Activated CD8-positive, alpha-beta T cell treated with anti-CD3 and anti-CD28 coated beads for 36 hours (primary cell): ENCODE results near the gene FAM151A. TPM values are rescaled to one million over a fixed set of nuclear protein-coding genes. Genes with fewer than 3 reads are reported as not detected.

ENCODE experiments used
- ATAC-seq: fragments of 200-7000 bp; cut with Tn5 transposase; one replicate; pipeline ENCODE4 v1.10.0; 2021; ENCODE audit warnings: mild to moderate bottlenecking, moderate library complexity
- CTCF ChIA-PET: fragments of 350-600 bp; sonication (Branson Sonifier 250); formaldehyde crosslinking; loops from one replicate; lab custom pipeline; 2021; ENCODE audit warnings: antibody characterized with exemption; lab: Charles Lee
- POLR2A ChIA-PET: fragments of 350-600 bp; sonication (Branson Sonifier 250); formaldehyde crosslinking; loops from one replicate; lab custom pipeline; 2021; ENCODE audit warnings: antibody characterized with exemption; lab: Charles Lee
- DNase-seq: peaks from one replicate; pipeline ENCODE4 v3.0.0-alpha.2; 2020
- H3K27ac Mint-ChIP-seq: one replicate; pipeline ENCODE4 v1.8.0; 2021; ENCODE audit warnings: mild to moderate bottlenecking, mixed read lengths
- H3K27me3 Mint-ChIP-seq: one replicate; pipeline ENCODE4 v1.8.0; 2021; ENCODE audit warnings: mixed read lengths
- H3K36me3 Mint-ChIP-seq: one replicate; pipeline ENCODE4 v1.8.0; 2021; ENCODE audit warnings: low read depth, mixed read lengths
- H3K4me1 Mint-ChIP-seq: one replicate; pipeline ENCODE4 v1.8.0; 2021; ENCODE audit warnings: low read depth, mixed read lengths
- H3K4me3 Mint-ChIP-seq: one replicate; pipeline ENCODE4 v1.8.0; 2021; ENCODE audit warnings: mild to moderate bottlenecking, moderate library complexity, mixed read lengths
- H3K9me3 Mint-ChIP-seq: one replicate; pipeline ENCODE4 v1.8.0; 2021; ENCODE audit warnings: mixed read lengths
- CTCF ChIP-seq: fragments of 200-600 bp; IDR thresholded peaks from one replicate; pipeline ENCODE4 v1.8.0; 2022; ENCODE audit warnings: antibody characterized with exemption, mild to moderate bottlenecking
- intact Hi-C: fragments of 100-400 bp; cut with micrococcal nuclease; formaldehyde crosslinking; loops from one replicate; pipeline ENCODE4 v1.10.0; 2022
- total RNA-seq, 2 experiments: library from RNA; stranded (reverse); gene quantifications; one replicate each; pipeline ENCODE4 v1.2.3, GENCODE V29; 2021

FAM151A gene
- total RNA-seq, 2 experiments from 2014 or later, result not detected

- CTCF ChIA-PET, result no interaction called here
- ATAC-seq (peak; percentile 69), DNase-seq (no peak)
- POLR2A ChIA-PET, result interaction anchor here (1.4 kb wide), 1 partner anchor 19 kb away, joined by 3 read pairs; no protein-coding TSS in a partner anchor
- Mint-ChIP-seq H3K9me3 (no peaks in the 10 kb centered on the region), H3K4me1 (no peaks in the 10 kb centered on the region), H3K27me3 (no peaks in the 10 kb centered on the region), H3K36me3 (no peaks in the 10 kb centered on the region), H3K4me3 (no peak overlapping the region), H3K27ac (no peak overlapping the region)
- TF ChIP-seq CTCF, result no peak
- intact Hi-C loops, result no loop called here
These were observed 56.7 kb downstream of the FAM151A start for GRCh38 chr1:54566438-54567141.

GRCh38 chr1:54565113-54565501, 58.2 kb downstream of the FAM151A start:
- ChIA-PET POLR2A (interaction anchor here (1.0 to 1.4 kb wide), 2 partner anchors 18 to 19 kb away, joined by 3 read pairs; no protein-coding TSS in a partner anchor), CTCF (no interaction called here)
- H3K4me1 Mint-ChIP-seq, result no peaks in the 10 kb centered on the region
- no peaks in the 10 kb centered on the region for H3K36me3 Mint-ChIP-seq
- H3K27me3 Mint-ChIP-seq, result no peaks in the 10 kb centered on the region
- no peaks in the 10 kb centered on the region for H3K9me3 Mint-ChIP-seq
- DNase-seq (no peak), ATAC-seq (no peak)
- intact Hi-C loops, result no loop called here
- H3K27ac Mint-ChIP-seq, result no peak overlapping the region
- no peak overlapping the region for H3K4me3 Mint-ChIP-seq
- no peak for TF ChIP-seq CTCF

- no peaks in the 10 kb centered on the region for H3K4me1 Mint-ChIP-seq
- ChIA-PET POLR2A (no interaction called here), CTCF (interaction anchor here (0.6 kb wide), 1 partner anchor 49 kb away, joined by 4 read pairs; no protein-coding TSS in a partner anchor)
- no peaks in the 10 kb centered on the region for H3K27me3 Mint-ChIP-seq
- DNase-seq (no peak), ATAC-seq (no peak)
- H3K9me3 Mint-ChIP-seq, result no peaks in the 10 kb centered on the region
- no peak overlapping the region for H3K4me3 Mint-ChIP-seq
- intact Hi-C loops, result no loop called here
- H3K27ac Mint-ChIP-seq, result no peak overlapping the region
- H3K36me3 Mint-ChIP-seq, result no peaks in the 10 kb centered on the region
- TF ChIP-seq CTCF, result no peak
These were observed 58.8 kb downstream of the FAM151A start for GRCh38 chr1:54564312-54565112.

GRCh38 chr1:54559771-54560231, 63.5 kb downstream of the FAM151A start:
- ChIA-PET CTCF (no interaction called here), POLR2A (interaction anchor here (1.3 kb wide), 1 partner anchor 13 kb away, joined by 4 read pairs; no protein-coding TSS in a partner anchor)
- Mint-ChIP-seq H3K9me3 (peaks cover 3% of the 10 kb centered on the region), H3K4me1 (no peaks in the 10 kb centered on the region), H3K4me3 (no peak overlapping the region), H3K27ac (no peak overlapping the region), H3K27me3 (peaks cover 2% of the 10 kb centered on the region), H3K36me3 (no peaks in the 10 kb centered on the region)
- DNase-seq (no peak), ATAC-seq (no peak)
- TF ChIP-seq CTCF, result no peak
- intact Hi-C loops, result no loop called here

Other genes with a start within 250 kb of the FAM151A start
- 10 to 100 TPM; 62.6 to 67.8 TPM for gene SSBP3, start 217.1 kb downstream of the FAM151A start, total RNA-seq
- gene ACOT11, start 75.3 kb downstream of the FAM151A start, total RNA-seq, result 1 to 10 TPM; 1.1 to 1.2 TPM
- under 1 TPM in 1 of 2 experiments, not detected in 1; 0.11 TPM for gene MROH7, start 18.3 kb upstream of the FAM151A start, total RNA-seq
- gene TTC4, start 92.3 kb upstream of the FAM151A start, total RNA-seq, result 10 to 100 TPM; 26.7 to 28.2 TPM
- 1 to 10 TPM; 6.0 to 6.7 TPM for gene PARS2, start 141.0 kb upstream of the FAM151A start, total RNA-seq
- 1 to 10 TPM; 3.3 to 3.5 TPM for gene TTC22, start 177.8 kb upstream of the FAM151A start, total RNA-seq